Neural progenitor cell (in vitro differentiated cells): Measurements from ENCODE around the gene TCL1B. TPM values are rescaled to one million over a fixed set of nuclear protein-coding genes. Genes with fewer than 3 reads are reported as not detected.

ENCODE experiments used
- DNase-seq: peaks from one replicate; pipeline ENCODE4 v3.0.0-alpha.2; 2016; ENCODE audit warnings: low spot score
- H2AFZ ChIP-seq: fragments of 200-600 bp; sonication (generic); replicated peaks from 2 replicates; pipeline ENCODE4 v1.6.1; 2016; ENCODE audit warnings: antibody characterized with exemption
- H3F3A ChIP-seq: fragments of 200-600 bp; sonication (generic); 2 replicates; pipeline ENCODE4 v1.6.1; 2016; ENCODE audit warnings: antibody characterized with exemption, low read depth
- H3K27ac ChIP-seq: fragments of 200-600 bp; sonication (generic); 2 replicates; pipeline ENCODE4 v1.5.1; 2016; ENCODE audit warnings: mild to moderate bottlenecking
- H3K27me3 ChIP-seq: fragments of 200-600 bp; sonication (generic); 2 replicates; pipeline ENCODE4 v1.6.1; 2016; ENCODE audit warnings: mild to moderate bottlenecking, moderate library complexity
- H3K36me3 ChIP-seq: fragments of 200-600 bp; sonication (generic); 2 replicates; pipeline ENCODE4 v1.5.1; 2016
- H3K4me1 ChIP-seq: fragments of 200-600 bp; sonication (generic); 2 replicates; pipeline ENCODE4 v1.6.1; 2016; ENCODE audit warnings: mixed run types
- H3K4me2 ChIP-seq: fragments of 200-600 bp; sonication (generic); 2 replicates; pipeline ENCODE4 v1.6.1; 2016
- H3K4me3 ChIP-seq: fragments of 200-600 bp; sonication (generic); 2 replicates; pipeline ENCODE4 v1.5.1; 2016
- H3K79me2 ChIP-seq: fragments of 200-600 bp; sonication (generic); 2 replicates; pipeline ENCODE4 v1.6.1; 2016; ENCODE audit warnings: low read depth
- H3K9ac ChIP-seq: fragments of 200-600 bp; sonication (generic); 2 replicates; pipeline ENCODE4 v1.6.1; 2016
- H3K9me3 ChIP-seq: fragments of 200-600 bp; sonication (generic); 2 replicates; pipeline ENCODE4 v1.5.1; 2016; ENCODE audit warnings: low read depth
- H4K20me1 ChIP-seq: fragments of 200-600 bp; sonication (generic); 2 replicates; pipeline ENCODE4 v1.6.1; 2016; ENCODE audit warnings: low read depth
- H3K27ac Mint-ChIP-seq: 3 replicates; pipeline ENCODE4 v1.8.0; 2021; ENCODE audit warnings: mixed read lengths
- H3K27me3 Mint-ChIP-seq: 2 replicates; pipeline ENCODE4 v1.8.0; 2022; ENCODE audit warnings: low read depth, mild to moderate bottlenecking, inconsistent platforms, moderate library complexity, mixed read lengths; ENCODE audit not compliant: insufficient read depth
- H3K36me3 Mint-ChIP-seq: 3 replicates; pipeline ENCODE4 v1.8.0; 2021; ENCODE audit warnings: mixed read lengths
- H3K4me1 Mint-ChIP-seq: 3 replicates; pipeline ENCODE4 v1.8.0; 2021; ENCODE audit warnings: mixed read lengths
- H3K4me3 Mint-ChIP-seq: 3 replicates; pipeline ENCODE4 v1.8.0; 2021; ENCODE audit warnings: mild to moderate bottlenecking, moderate library complexity, mixed read lengths
- H3K9me3 Mint-ChIP-seq: 3 replicates; pipeline ENCODE4 v1.8.0; 2020; ENCODE audit warnings: mixed read lengths
- CTCF ChIP-seq: fragments of 200-600 bp; sonication (generic); IDR thresholded peaks from 2 replicates; pipeline ENCODE4 v1.5.1; 2017; ENCODE audit warnings: antibody characterized with exemption, mild to moderate bottlenecking
- EZH2 ChIP-seq: fragments of 200-600 bp; sonication (generic); IDR thresholded peaks from 2 replicates; pipeline ENCODE4 v1.6.1; 2017; ENCODE audit warnings: antibody characterized with exemption, mild to moderate bottlenecking, moderate library complexity
- EZH2phosphoT487 ChIP-seq: fragments of 200-600 bp; sonication (generic); IDR thresholded peaks from 2 replicates; pipeline ENCODE4 v1.6.1; 2017; ENCODE audit warnings: antibody characterized with exemption
- total RNA-seq: library from RNA; depleted of rRNA; stranded (reverse); fragments of >200 nt; gene quantifications from 2 replicates; pipeline ENCODE4 v1.2.3, GENCODE V29; 2015; ENCODE audit warnings: low replicate concordance

Gene TCL1B
- total RNA-seq, 1 donor from 2014 or later = not detected

- Histone ChIP-seq H2AFZ (no peak overlapping the region), H3K4me3 (no peak overlapping the region), H3K27me3 (no peaks in the 10 kb centered on the region), H3K27ac (no peak overlapping the region), H3F3A (no peaks in the 10 kb centered on the region), H3K79me2 (no peaks in the 10 kb centered on the region), H4K20me1 (no peaks in the 10 kb centered on the region), H3K9me3 (no peaks in the 10 kb centered on the region), H3K9ac (no peak overlapping the region), H3K36me3 (no peaks in the 10 kb centered on the region), H3K4me2 (no peak overlapping the region), H3K4me1 (peaks cover 13% of the 10 kb centered on the region)
- Mint-ChIP-seq H3K36me3 (no peaks in the 10 kb centered on the region), H3K27me3 (peaks cover 3% of the 10 kb centered on the region), H3K4me1 (peaks cover 19% of the 10 kb centered on the region), H3K9me3 (no peaks in the 10 kb centered on the region), H3K27ac (no peak overlapping the region), H3K4me3 (no peak overlapping the region)
- no peak for TF ChIP-seq EZH2
- no peak for DNase-seq
Observed at GRCh38 chr14:95660651-95661515, 25.3 kb upstream of the TCL1B start.

DNA sequence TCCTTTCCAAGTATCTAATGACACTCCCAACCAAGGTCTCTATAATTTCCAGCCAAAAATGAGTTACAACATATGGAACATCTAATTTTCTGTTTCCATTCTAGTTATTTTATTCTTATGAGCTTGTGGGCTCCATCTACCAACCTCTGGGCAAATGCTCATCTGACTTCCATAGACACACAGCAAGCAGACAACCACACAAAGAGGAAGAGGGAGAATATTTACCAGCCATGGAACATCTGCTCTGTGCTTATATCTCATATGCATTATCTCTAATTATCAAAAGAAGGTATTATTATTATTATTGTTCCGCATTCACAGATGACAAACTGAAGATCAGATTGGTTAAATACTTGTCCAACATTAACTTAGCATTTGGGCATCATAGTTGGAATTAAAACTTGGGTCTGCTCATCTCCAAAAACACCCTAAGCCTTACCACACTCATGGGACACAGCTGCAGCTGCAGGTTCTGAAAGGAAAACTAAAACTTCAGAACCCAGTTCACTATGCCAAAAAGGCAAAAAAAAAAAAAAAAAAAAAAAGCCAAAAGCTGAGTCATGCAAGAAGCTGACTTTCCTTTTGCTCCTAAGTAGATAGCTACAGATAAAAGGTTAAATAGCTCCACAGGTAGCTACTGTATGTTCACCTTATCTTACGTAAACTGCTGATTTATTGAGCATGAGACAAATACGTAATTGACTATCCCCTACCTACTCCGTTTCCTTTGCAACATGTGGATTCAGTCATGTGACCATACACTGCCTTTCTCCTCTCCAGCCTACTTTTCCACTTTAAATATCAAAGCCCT is 23.6 kb upstream of the TCL1B start:
- H3K4me3 ChIP-seq = no peak overlapping the region
- no peak overlapping the region for H3K27ac Mint-ChIP-seq
- peaks cover 7% of the 10 kb centered on the region for H3K27me3 Mint-ChIP-seq
- no peak overlapping the region for H3K4me2 ChIP-seq
- H3K9me3 Mint-ChIP-seq = no peaks in the 10 kb centered on the region
- TF ChIP-seq EZH2phosphoT487 = no peak
- no peak for TF ChIP-seq CTCF
- TF ChIP-seq EZH2 = no peak
- DNase-seq = no peak
- H3K9ac ChIP-seq = no peak overlapping the region
- no peaks in the 10 kb centered on the region for H3K36me3 ChIP-seq
- no peak overlapping the region for H2AFZ ChIP-seq
- no peaks in the 10 kb centered on the region for H3K27me3 ChIP-seq
- H3K27ac ChIP-seq = no peak overlapping the region
- no peaks in the 10 kb centered on the region for H3K79me2 ChIP-seq
- no peaks in the 10 kb centered on the region for H3K9me3 ChIP-seq
- H3K4me3 Mint-ChIP-seq = no peak overlapping the region
- H3F3A ChIP-seq = peaks cover 4% of the 10 kb centered on the region
- no peaks in the 10 kb centered on the region for H4K20me1 ChIP-seq
- no peaks in the 10 kb centered on the region for H3K36me3 Mint-ChIP-seq
- H3K4me1 ChIP-seq = peaks cover 16% of the 10 kb centered on the region
- peaks cover 20% of the 10 kb centered on the region for H3K4me1 Mint-ChIP-seq

- Histone ChIP-seq H3K4me1 (peaks cover 16% of the 10 kb centered on the region), H3K4me2 (no peak overlapping the region), H3K9me3 (no peaks in the 10 kb centered on the region), H3K4me3 (no peak overlapping the region), H3K79me2 (no peaks in the 10 kb centered on the region), H3K27ac (no peak overlapping the region), H3K36me3 (no peaks in the 10 kb centered on the region), H3K9ac (no peak overlapping the region), H3K27me3 (no peaks in the 10 kb centered on the region), H2AFZ (no peak overlapping the region), H4K20me1 (no peaks in the 10 kb centered on the region), H3F3A (peaks cover 12% of the 10 kb centered on the region)
- H3K4me3 Mint-ChIP-seq = no peak overlapping the region
- H3K27me3 Mint-ChIP-seq = peaks cover 10% of the 10 kb centered on the region
- H3K9me3 Mint-ChIP-seq = no peaks in the 10 kb centered on the region
- no peaks in the 10 kb centered on the region for H3K36me3 Mint-ChIP-seq
- TF ChIP-seq CTCF (no peak), EZH2phosphoT487 (no peak), EZH2 (no peak)
- no peak overlapping the region for H3K27ac Mint-ChIP-seq
- peaks cover 22% of the 10 kb centered on the region for H3K4me1 Mint-ChIP-seq
- no peak for DNase-seq
Observed at GRCh38 chr14:95663226-95663797, 22.9 kb upstream of the TCL1B start.
